Right lobe of liver (tissue), 4 donors: ENCODE data around the gene CSH2.

Experiments used
- CTCF ChIP-seq, 4 donors: fragments of 200-600 bp in 3 of 4; fragments of 450-650 bp in 1 of 4; IDR thresholded peaks; one replicate each; pipeline versions ENCODE4 v1.5.1 to v1.8.0; 2016 to 2022; ENCODE audit warnings: antibody characterized with exemption in 4 of 4, mild to moderate bottlenecking in 2 of 4
- POLR2A ChIP-seq: fragments of 450-650 bp; IDR thresholded peaks from one replicate; pipeline ENCODE4 v1.6.1; 2017; ENCODE audit warnings: antibody characterized with exemption, mild to moderate bottlenecking
- donor health status: DM: no; HTN: no; CAD: no.
- donor health status: DM: no; HTN: no; CAD: no.
- donor health status: DM: no; HTN: yes; CAD: no.

- no peak for TF ChIP-seq POLR2A
- TF ChIP-seq CTCF (IDR thresholded peaks at IDR 0.05) = no peak
Measured at GRCh38 chr17:63859257-63859656, 14.2 kb downstream of the CSH2 start.
